ENCODE data around the gene HOXA3. TPM values are rescaled to one million over a fixed set of nuclear protein-coding genes. Genes with fewer than 3 reads are reported as not detected.
A peak's percentile ranks its signal among the peaks of the same experiment; 100 is the strongest.

HOXA3 gene
- total RNA-seq, 4 donors from 2014 or later = 4.9 to 20.2 (median 13.2) TPM

- TF ChIP-seq, protein P1, sequence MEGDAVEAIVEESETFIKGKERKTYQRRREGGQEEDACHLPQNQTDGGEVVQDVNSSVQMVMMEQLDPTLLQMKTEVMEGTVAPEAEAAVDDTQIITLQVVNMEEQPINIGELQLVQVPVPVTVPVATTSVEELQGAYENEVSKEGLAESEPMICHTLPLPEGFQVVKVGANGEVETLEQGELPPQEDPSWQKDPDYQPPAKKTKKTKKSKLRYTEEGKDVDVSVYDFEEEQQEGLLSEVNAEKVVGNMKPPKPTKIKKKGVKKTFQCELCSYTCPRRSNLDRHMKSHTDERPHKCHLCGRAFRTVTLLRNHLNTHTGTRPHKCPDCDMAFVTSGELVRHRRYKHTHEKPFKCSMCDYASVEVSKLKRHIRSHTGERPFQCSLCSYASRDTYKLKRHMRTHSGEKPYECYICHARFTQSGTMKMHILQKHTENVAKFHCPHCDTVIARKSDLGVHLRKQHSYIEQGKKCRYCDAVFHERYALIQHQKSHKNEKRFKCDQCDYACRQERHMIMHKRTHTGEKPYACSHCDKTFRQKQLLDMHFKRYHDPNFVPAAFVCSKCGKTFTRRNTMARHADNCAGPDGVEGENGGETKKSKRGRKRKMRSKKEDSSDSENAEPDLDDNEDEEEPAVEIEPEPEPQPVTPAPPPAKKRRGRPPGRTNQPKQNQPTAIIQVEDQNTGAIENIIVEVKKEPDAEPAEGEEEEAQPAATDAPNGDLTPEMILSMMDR (IDR thresholded peaks at IDR 0.05) = no peak
- TF ChIP-seq POLR2A (IDR thresholded peaks at IDR 0.05) = no peak
- no peak for DNase-seq (ENCODE audit: low spot score in 2 of 2)
- intact Hi-C loops (cut with DNase I; ENCODE audit: low total_unique reads) = no loop called here
- 23 to 31% methylated on average over 11 of the region's 11 CpGs for WGBS, 2 donors
- no peak overlapping the region for H3K4me3 ChIP-seq (ENCODE audit: low read depth, poor library complexity, severe bottlenecking)
These were observed 18.3 kb upstream of the HOXA3 start for GRCh38 chr7:27170426-27171324.

DNA sequence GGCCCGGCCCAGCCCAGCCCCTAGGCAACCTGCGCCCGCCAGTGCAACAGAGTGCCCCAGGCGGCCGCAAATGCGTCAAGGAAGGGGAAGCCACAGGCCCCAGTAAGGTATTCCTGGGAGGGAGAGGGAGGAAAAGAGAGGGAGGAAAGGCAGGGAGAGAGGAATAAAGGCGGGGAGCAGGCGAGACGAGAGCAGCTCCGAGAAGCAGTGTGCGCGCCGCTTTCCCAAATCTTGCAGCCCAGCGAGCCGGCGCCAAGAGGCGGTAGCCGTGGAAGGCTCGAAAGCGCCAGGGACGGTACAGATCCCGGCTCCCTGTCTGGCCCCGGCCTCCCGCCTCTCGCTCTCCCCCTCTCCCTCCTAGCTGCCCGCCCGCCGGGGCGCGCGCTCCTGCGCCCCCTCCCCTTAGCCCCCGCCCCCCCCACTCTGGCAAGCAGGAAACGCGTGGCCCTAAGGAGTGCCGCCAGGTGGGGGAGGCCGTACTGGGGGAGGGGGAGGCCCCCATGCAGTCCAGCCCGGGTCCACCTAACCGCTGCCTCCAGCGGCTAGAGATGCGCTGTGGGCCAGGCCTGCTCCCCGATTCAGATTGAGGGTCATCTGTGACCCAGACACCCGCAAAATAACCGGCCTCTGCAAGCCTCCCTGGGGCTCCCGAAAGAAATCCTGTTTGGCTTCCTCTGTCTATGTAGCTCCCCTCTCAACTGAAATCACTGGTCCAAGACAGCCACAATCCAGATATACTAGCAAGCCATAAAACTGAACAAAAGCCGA, 17.5 kb upstream of the HOXA3 start:
- WGBS, 2 donors = 1 to 6% methylated on average over 27 to 33 of the region's 46 CpGs
- no peak for TF ChIP-seq POLR2A (IDR thresholded peaks at IDR 0.05)
- TF ChIP-seq, protein P1 (IDR thresholded peaks at IDR 0.05) = no peak
- H3K4me3 ChIP-seq (ENCODE audit: low read depth, poor library complexity, severe bottlenecking) = peak overlapping the region; percentile 27
- peak in 1 of 2 donors; percentile 88 for DNase-seq (ENCODE audit: low spot score in 2 of 2)
- intact Hi-C loops (cut with DNase I; ENCODE audit: low total_unique reads) = loop anchor here (5.0 to 10.0 kb wide), 2 partner anchors 965 to 1313 kb away; partner anchors contain the start of genes CBX3 and HNRNPA2B1

- TF ChIP-seq, protein P1 (IDR thresholded peaks at IDR 0.05) = no peak
- no peak for TF ChIP-seq POLR2A (IDR thresholded peaks at IDR 0.05)
- peak in 1 of 2 donors; percentile 93 for DNase-seq (ENCODE audit: low spot score in 2 of 2)
- H3K4me3 ChIP-seq (ENCODE audit: low read depth, poor library complexity, severe bottlenecking) = no peak overlapping the region
- intact Hi-C loops (cut with DNase I; ENCODE audit: low total_unique reads) = loop anchor here (5.0 to 10.0 kb wide), 2 partner anchors 964 to 1311 kb away; partner anchors contain the start of genes CBX3 and HNRNPA2B1
- WGBS, 2 donors = 9 to 14% methylated on average over 9 to 24 of the region's 25 CpGs
These were observed 16.0 kb upstream of the HOXA3 start for GRCh38 chr7:27168265-27168947.

- WGBS, 2 donors = 20 to 21% methylated on average over 4 of the region's 4 CpGs
- H3K4me3 ChIP-seq (ENCODE audit: low read depth, poor library complexity, severe bottlenecking) = no peak overlapping the region
- intact Hi-C loops (cut with DNase I; ENCODE audit: low total_unique reads) = loop anchor here (5.0 to 10.0 kb wide), 2 partner anchors 963 to 1311 kb away; partner anchors contain the start of genes CBX3 and HNRNPA2B1
- TF ChIP-seq POLR2A (IDR thresholded peaks at IDR 0.05) = no peak
- TF ChIP-seq, protein P1 (IDR thresholded peaks at IDR 0.05) = no peak
- no peak for DNase-seq (ENCODE audit: low spot score in 2 of 2)
These were observed 15.5 kb upstream of the HOXA3 start for GRCh38 chr7:27167916-27168264.

Measured in lower leg skin (tissue), 4 donors.